ENCODE results near the gene ZNF182.

GRCh38 chrX:47941423-47941822 is 62.4 kb downstream of the ZNF182 start:
- no peak for TF ChIP-seq REST (IDR thresholded peaks at IDR 0.05; ENCODE audit: low read depth)
- no peak for TF ChIP-seq TAF1 (IDR thresholded peaks at IDR 0.05; ENCODE audit: low read depth)
- no peak for TF ChIP-seq EP300 (IDR thresholded peaks at IDR 0.05; ENCODE audit: borderline replicate concordance)
- TF ChIP-seq CEBPB (IDR thresholded peaks at IDR 0.05): no peak
- TF ChIP-seq NFIC (IDR thresholded peaks at IDR 0.05): no peak
- TF ChIP-seq TEAD4 (IDR thresholded peaks at IDR 0.05): no peak
- TF ChIP-seq RAD21 (IDR thresholded peaks at IDR 0.05; ENCODE audit: low read depth): no peak
- no peak for TF ChIP-seq MAX (IDR thresholded peaks at IDR 0.05)

Measured in Ishikawa (cell line).